Nephron progenitor cell (in vitro differentiated cells): ENCODE measurements around the gene C11orf68.
A peak's percentile ranks its signal among the peaks of the same experiment; 100 is the strongest.

ENCODE experiments used
- DNase-seq: peaks from one replicate; pipeline ENCODE4 v3.0.0; 2021
- H3K27ac Mint-ChIP-seq: 2 replicates; pipeline ENCODE4 v1.8.0; 2021; ENCODE audit warnings: mild to moderate bottlenecking, moderate library complexity, mixed read lengths
- H3K27me3 Mint-ChIP-seq: 2 replicates; pipeline ENCODE4 v1.8.0; 2021; ENCODE audit warnings: mild to moderate bottlenecking, low read depth, mixed read lengths; ENCODE audit not compliant: poor library complexity
- H3K36me3 Mint-ChIP-seq: 2 replicates; pipeline ENCODE4 v1.8.0; 2021; ENCODE audit warnings: low read depth, mixed read lengths
- H3K4me1 Mint-ChIP-seq: 2 replicates; pipeline ENCODE4 v1.8.0; 2021; ENCODE audit warnings: mixed read lengths
- H3K4me3 Mint-ChIP-seq: 2 replicates; pipeline ENCODE4 v1.8.0; 2021; ENCODE audit warnings: mild to moderate bottlenecking, moderate library complexity, mixed read lengths
- H3K9me3 Mint-ChIP-seq: 2 replicates; pipeline ENCODE4 v1.8.0; 2021; ENCODE audit warnings: mild to moderate bottlenecking, moderate library complexity, mixed read lengths
- CTCF ChIP-seq: fragments of 200-600 bp; sonication (generic); IDR thresholded peaks from 2 replicates; pipeline ENCODE4 v1.5.0; 2021; ENCODE audit warnings: antibody characterized with exemption

C11orf68 gene

GRCh38 chr11:65918211-65919140, at the start of gene C11orf68:
C11orf68 (minus strand) TSS chr11:65919062; CDS start chr11:65919031, 31 bp downstream.
- DNase-seq = no peak
- peaks cover 31% of the 10 kb centered on the region for H3K4me1 Mint-ChIP-seq
- no peak for TF ChIP-seq CTCF

DNA sequence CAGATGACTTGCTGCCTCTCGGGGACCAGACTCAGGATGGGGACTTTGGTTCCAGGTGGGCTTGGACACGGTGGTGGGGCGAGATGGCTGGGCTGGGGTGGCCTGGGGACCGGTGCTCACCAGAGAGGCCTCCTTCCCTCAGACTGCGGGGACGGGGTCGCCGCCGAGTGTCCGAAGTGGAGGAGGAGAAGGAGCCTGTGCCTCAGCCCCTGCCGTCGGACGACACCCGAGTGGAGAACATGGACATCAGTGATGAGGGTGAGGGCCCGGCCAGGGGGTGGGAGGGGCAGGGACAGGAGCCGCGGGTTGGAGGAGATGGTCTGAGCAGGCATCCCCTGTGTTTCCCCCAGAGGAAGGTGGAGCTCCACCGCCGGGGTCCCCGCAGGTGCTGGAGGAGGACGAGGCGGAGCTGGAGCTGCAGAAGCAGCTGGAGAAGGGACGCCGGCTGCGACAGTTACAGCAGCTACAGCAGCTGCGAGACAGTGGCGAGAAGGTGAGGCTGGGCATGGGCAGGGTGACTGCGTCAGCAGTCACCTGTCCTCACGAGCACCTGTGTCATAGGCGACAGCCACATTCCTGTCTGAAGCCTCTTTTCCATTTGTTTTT, 48.6 kb upstream of the C11orf68 start:
- TF ChIP-seq CTCF = no peak
- peaks cover 50% of the 10 kb centered on the region for H3K36me3 Mint-ChIP-seq
- H3K27me3 Mint-ChIP-seq = peaks cover 5% of the 10 kb centered on the region
- H3K27ac Mint-ChIP-seq = no peak overlapping the region
- DNase-seq = no peak
- H3K4me3 Mint-ChIP-seq = no peak overlapping the region
- peaks cover 35% of the 10 kb centered on the region for H3K4me1 Mint-ChIP-seq
- H3K9me3 Mint-ChIP-seq = no peaks in the 10 kb centered on the region

More at GRCh38 chr11:65918211-65919140, at the start of gene C11orf68:
- no peaks in the 10 kb centered on the region for H3K9me3 Mint-ChIP-seq
- H3K4me3 Mint-ChIP-seq = peak within 1 kb of the TSS; percentile 88
- no peaks in the 10 kb centered on the region for H3K27me3 Mint-ChIP-seq
- peaks cover 25% of the 10 kb centered on the region for H3K36me3 Mint-ChIP-seq
- H3K27ac Mint-ChIP-seq = no peak within 1 kb of the TSS

DNA sequence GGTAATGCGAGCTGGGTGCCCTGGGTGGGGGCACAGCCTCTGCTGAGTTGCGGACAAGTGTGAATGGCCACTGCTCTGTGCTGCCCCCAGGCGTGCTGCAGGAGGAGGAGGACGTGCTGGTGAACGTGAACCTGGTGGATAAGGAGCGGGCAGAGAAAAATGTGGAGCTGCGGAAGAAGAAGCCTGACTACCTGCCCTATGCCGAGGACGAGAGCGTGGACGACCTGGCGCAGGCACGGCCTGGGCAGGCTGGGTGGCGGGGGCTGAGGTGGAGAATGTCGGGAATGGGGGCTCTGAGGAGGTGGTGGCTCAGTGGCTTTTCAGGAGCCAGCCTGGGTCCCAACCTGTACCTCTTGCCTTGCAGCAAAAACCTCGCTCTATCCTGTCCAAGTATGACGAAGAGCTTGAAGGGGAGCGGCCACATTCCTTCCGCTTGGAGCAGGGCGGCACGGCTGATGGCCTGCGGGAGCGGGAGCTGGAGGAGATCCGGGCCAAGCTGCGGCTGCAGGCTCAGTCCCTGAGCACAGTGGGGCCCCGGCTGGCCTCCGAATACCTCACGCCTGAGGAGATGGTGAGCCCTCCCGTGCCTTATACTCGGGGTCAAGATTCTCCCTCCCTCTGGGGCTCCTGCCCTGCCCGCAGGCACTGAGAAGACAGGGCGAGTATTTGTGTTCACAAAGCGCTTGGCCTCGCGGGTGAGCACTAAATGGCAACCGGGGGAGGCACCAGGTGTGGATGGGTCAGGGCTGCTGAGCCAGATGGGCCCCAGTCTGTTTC, 47.3 kb upstream of the C11orf68 start:
- no peak for TF ChIP-seq CTCF
- peaks cover 39% of the 10 kb centered on the region for H3K36me3 Mint-ChIP-seq
- no peak overlapping the region for H3K4me3 Mint-ChIP-seq
- H3K27me3 Mint-ChIP-seq = no peaks in the 10 kb centered on the region
- DNase-seq = no peak
- peaks cover 45% of the 10 kb centered on the region for H3K4me1 Mint-ChIP-seq
- no peak overlapping the region for H3K27ac Mint-ChIP-seq
- H3K9me3 Mint-ChIP-seq = no peaks in the 10 kb centered on the region

- H3K27me3 Mint-ChIP-seq = no peaks in the 10 kb centered on the region
- no peak for DNase-seq
- peaks cover 32% of the 10 kb centered on the region for H3K36me3 Mint-ChIP-seq
- no peak overlapping the region for H3K4me3 Mint-ChIP-seq
- no peak for TF ChIP-seq CTCF
- no peak overlapping the region for H3K27ac Mint-ChIP-seq
- H3K9me3 Mint-ChIP-seq = no peaks in the 10 kb centered on the region
- H3K4me1 Mint-ChIP-seq = peaks cover 44% of the 10 kb centered on the region
Observed at GRCh38 chr11:65964906-65965305, 46.0 kb upstream of the C11orf68 start.

- Mint-ChIP-seq H3K36me3 (peaks cover 17% of the 10 kb centered on the region), H3K4me1 (peaks cover 53% of the 10 kb centered on the region), H3K27ac (no peak overlapping the region), H3K27me3 (peaks cover 1% of the 10 kb centered on the region), H3K4me3 (peak overlapping the region; percentile 94), H3K9me3 (no peaks in the 10 kb centered on the region)
- no peak for DNase-seq
- no peak for TF ChIP-seq CTCF
Observed at GRCh38 chr11:65962141-65962564, 43.3 kb upstream of the C11orf68 start.
